GM18907 (cell line): ENCODE results near the gene COL27A1.
A peak's percentile ranks its signal among the peaks of the same experiment; 100 is the strongest.

ENCODE experiments used
- ATAC-seq: cut with Tn5 transposase; IDR thresholded peaks from one replicate; pipeline ENCODE4 v1.9.1; 2021; ENCODE audit warnings: mild to moderate bottlenecking, moderate library complexity; ENCODE audit not compliant: unreplicated experiment

The COL27A1 gene

GRCh38 chr9:114348261-114348905, 193.0 kb downstream of the COL27A1 start:
- no peak for ATAC-seq

GRCh38 chr9:114348906-114349482, 193.7 kb downstream of the COL27A1 start:
- ATAC-seq = peak; percentile 94

DNA sequence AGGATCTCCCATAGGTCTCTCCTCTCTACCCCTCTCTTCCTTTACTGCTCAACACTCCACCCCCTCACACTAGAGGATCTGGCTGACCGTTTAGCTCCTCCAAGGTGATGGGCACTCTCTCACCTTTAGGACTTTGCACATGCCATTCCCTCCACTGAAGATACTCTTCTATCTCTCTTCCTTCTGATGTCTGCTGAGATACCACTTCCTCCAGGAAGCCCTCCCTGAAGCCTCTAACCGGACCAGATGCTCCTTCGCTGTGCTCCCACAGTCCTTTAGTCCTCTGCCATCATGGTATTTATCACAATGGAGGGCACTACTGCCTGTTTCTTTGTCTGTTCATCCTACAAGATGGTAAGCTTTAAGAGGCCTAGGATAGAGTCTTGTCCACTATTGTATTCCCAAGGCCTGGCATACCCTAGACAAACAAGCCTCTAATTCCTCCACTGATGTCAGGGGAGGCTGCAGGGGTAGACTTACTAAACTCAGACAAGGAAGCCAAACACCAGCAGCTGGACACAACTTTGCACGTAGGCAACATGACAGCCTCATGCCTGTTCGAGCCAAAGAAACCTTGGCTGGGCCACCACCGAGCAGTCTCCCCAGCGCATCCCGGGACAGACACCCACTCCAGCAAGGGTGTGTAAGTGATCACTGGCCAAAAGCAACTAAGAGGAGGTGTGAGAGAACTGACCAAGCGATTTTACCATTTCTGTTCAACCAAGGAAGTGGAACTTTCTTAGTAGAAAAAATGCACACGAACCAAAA, 194.6 kb downstream of the COL27A1 start:
- ATAC-seq = no peak

GRCh38 chr9:114350636-114351401, 195.5 kb downstream of the COL27A1 start:
- ATAC-seq = no peak

- ATAC-seq = no peak
Observed at GRCh38 chr9:114351932-114352331, 196.6 kb downstream of the COL27A1 start.

GRCh38 chr9:114355821-114356220, 200.5 kb downstream of the COL27A1 start:
- ATAC-seq = no peak

- ATAC-seq = no peak
Observed at GRCh38 chr9:114356792-114357191, 201.5 kb downstream of the COL27A1 start.

DNA sequence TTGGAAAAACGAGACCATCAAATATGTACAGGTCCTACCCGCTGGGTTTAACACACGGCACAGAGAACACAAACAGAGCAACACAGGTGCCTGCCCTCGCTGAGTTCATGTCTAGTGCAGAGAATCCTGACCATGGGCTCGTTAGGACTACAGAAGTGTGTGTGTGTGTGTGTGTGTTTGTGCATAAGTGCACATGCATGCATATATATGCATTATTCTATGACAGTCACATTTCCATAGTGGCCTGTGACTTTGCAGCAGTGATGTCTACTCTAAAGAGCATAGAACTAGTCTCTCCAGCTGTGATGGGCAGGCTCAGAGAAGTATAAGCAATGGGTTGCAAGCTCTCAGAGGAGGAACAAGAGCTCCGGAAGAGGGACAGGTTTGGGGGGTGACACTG, 202.0 kb downstream of the COL27A1 start:
- no peak for ATAC-seq

DNA sequence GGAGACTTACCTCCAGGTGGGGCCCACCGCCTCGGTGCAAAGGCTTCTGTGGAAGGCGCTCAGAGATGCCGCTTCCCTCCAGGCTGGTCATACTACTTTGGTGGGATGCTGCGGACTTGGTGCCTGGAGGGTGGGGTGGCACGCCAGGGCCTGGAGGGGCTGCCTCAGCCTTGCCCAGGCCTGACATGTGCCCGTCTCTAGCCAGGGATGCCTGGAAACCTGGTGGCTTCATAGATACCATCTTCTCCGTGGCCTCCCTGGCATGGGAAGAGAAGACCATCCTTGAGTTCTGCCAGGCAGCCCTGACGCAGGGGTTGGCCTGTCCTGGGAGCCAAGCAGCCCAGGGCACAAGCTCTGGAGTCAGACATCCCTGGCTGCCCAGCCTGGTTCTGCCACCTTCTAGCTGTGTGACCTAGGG, 202.6 kb downstream of the COL27A1 start:
- ATAC-seq = no peak

- ATAC-seq = no peak
Observed at GRCh38 chr9:114359801-114360200, 204.5 kb downstream of the COL27A1 start.

GRCh38 chr9:114361542-114361941, 206.2 kb downstream of the COL27A1 start:
- ATAC-seq = no peak
